ENCODE results near the gene MUC16. TPM values are rescaled to one million over a fixed set of nuclear protein-coding genes. Genes with fewer than 3 reads are reported as not detected.

The MUC16 gene
- total and polyA plus RNA-seq, 4 donors, result 0.03 to 0.45 TPM; not detected in 2

GRCh38 chr19:9014803-9015202, 4.6 kb upstream of the MUC16 start:
- Histone ChIP-seq H3K4me1 (ENCODE audit: control insufficient read depth in 1 of 2, insufficient read depth in 2 of 2, low read length in 2 of 2) (no peaks in the 10 kb centered on the region), H3K27ac (ENCODE audit: low read depth in 1 of 2, low read length in 2 of 2) (no peak overlapping the region), H3K27me3 (ENCODE audit: control insufficient read depth in 1 of 2, insufficient read depth in 2 of 2, low read length in 1 of 2) (no peaks in the 10 kb centered on the region), H3K4me3 (ENCODE audit: low read length in 2 of 2) (no peak overlapping the region), H3K9me3 (ENCODE audit: control insufficient read depth, low read length) (no peaks in the 10 kb centered on the region), H3K36me3 (ENCODE audit: control insufficient read depth in 1 of 2, insufficient read depth in 2 of 2, low read length in 1 of 2) (no peaks in the 10 kb centered on the region)
- ATAC-seq (ENCODE audit: low FRiP score), result no peak
- 54 to 62% methylated on average over 7 of the region's 7 CpGs for WGBS, 2 donors
- DNase-seq, result no peak
- intact Hi-C loops (cut with DNase I), result no loop called here

GRCh38 chr19:9013988-9014387, 3.8 kb upstream of the MUC16 start:
- 81 to 92% methylated on average over 1 of the region's 1 CpG for WGBS, 2 donors
- intact Hi-C loops (cut with DNase I), result no loop called here
- Histone ChIP-seq H3K36me3 (ENCODE audit: control insufficient read depth in 1 of 2, insufficient read depth in 2 of 2, low read length in 1 of 2) (no peaks in the 10 kb centered on the region), H3K27ac (ENCODE audit: low read depth in 1 of 2, low read length in 2 of 2) (no peak overlapping the region), H3K4me3 (ENCODE audit: low read length in 2 of 2) (no peak overlapping the region), H3K9me3 (ENCODE audit: control insufficient read depth, low read length) (no peaks in the 10 kb centered on the region), H3K4me1 (ENCODE audit: control insufficient read depth in 1 of 2, insufficient read depth in 2 of 2, low read length in 2 of 2) (no peaks in the 10 kb centered on the region), H3K27me3 (ENCODE audit: control insufficient read depth in 1 of 2, insufficient read depth in 2 of 2, low read length in 1 of 2) (no peaks in the 10 kb centered on the region)
- ATAC-seq (ENCODE audit: low FRiP score) (no peak), DNase-seq (no peak)

- Histone ChIP-seq H3K27ac (ENCODE audit: low read depth in 1 of 2, low read length in 2 of 2) (no peak overlapping the region), H3K36me3 (ENCODE audit: control insufficient read depth in 1 of 2, insufficient read depth in 2 of 2, low read length in 1 of 2) (no peaks in the 10 kb centered on the region), H3K27me3 (ENCODE audit: control insufficient read depth in 1 of 2, insufficient read depth in 2 of 2, low read length in 1 of 2) (no peaks in the 10 kb centered on the region), H3K4me3 (ENCODE audit: low read length in 2 of 2) (no peak overlapping the region), H3K9me3 (ENCODE audit: control insufficient read depth, low read length) (no peaks in the 10 kb centered on the region), H3K4me1 (ENCODE audit: control insufficient read depth in 1 of 2, insufficient read depth in 2 of 2, low read length in 2 of 2) (no peaks in the 10 kb centered on the region)
- no peak for DNase-seq
- 66 to 71% methylated on average over 2 of the region's 2 CpGs for WGBS, 2 donors
- intact Hi-C loops (cut with DNase I), result no loop called here
- ATAC-seq (ENCODE audit: low FRiP score), result no peak
These were observed 1.7 kb upstream of the MUC16 start for GRCh38 chr19:9011875-9012274.

- Histone ChIP-seq H3K9me3 (ENCODE audit: control insufficient read depth, low read length) (no peaks in the 10 kb centered on the region), H3K27ac (ENCODE audit: low read depth in 1 of 2, low read length in 2 of 2) (no peak overlapping the region), H3K27me3 (ENCODE audit: control insufficient read depth in 1 of 2, insufficient read depth in 2 of 2, low read length in 1 of 2) (no peaks in the 10 kb centered on the region), H3K4me1 (ENCODE audit: control insufficient read depth in 1 of 2, insufficient read depth in 2 of 2, low read length in 2 of 2) (no peaks in the 10 kb centered on the region), H3K36me3 (ENCODE audit: control insufficient read depth in 1 of 2, insufficient read depth in 2 of 2, low read length in 1 of 2) (no peaks in the 10 kb centered on the region), H3K4me3 (ENCODE audit: low read length in 2 of 2) (no peak overlapping the region)
- intact Hi-C loops (cut with DNase I), result no loop called here
- 63 to 64% methylated on average over 12 of the region's 12 CpGs for WGBS, 2 donors
- DNase-seq, result no peak
- ATAC-seq (ENCODE audit: low FRiP score), result no peak
These were observed 484 bp upstream of the MUC16 start for GRCh38 chr19:9010693-9011092.

DNA sequence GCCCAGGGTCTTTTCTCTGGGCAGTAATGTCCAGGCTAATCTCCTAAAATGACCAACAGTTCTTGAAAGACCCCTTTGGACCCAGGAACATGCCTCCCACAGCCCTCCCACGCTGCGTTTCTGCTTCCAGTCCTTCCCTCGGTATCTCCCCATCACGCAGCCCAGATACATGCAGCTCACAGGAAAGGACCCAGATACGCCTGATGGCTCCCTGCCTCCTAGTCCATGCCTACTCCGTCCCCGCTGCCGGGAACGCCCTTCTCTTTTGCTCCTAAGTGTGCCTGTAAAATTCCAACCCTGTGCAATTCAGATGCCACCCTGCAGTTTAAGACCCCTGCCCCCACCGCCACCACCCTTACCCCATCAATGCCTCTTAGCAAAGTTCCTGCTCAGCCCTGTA, 778 bp downstream of the MUC16 start:
- WGBS, 2 donors, result 67 to 69% methylated on average over 10 of the region's 10 CpGs
- Histone ChIP-seq H3K9me3 (ENCODE audit: control insufficient read depth, low read length) (no peaks in the 10 kb centered on the region), H3K4me1 (ENCODE audit: control insufficient read depth in 1 of 2, insufficient read depth in 2 of 2, low read length in 2 of 2) (no peaks in the 10 kb centered on the region), H3K4me3 (ENCODE audit: low read length in 2 of 2) (no peak overlapping the region), H3K27ac (ENCODE audit: low read depth in 1 of 2, low read length in 2 of 2) (no peak overlapping the region), H3K36me3 (ENCODE audit: control insufficient read depth in 1 of 2, insufficient read depth in 2 of 2, low read length in 1 of 2) (no peaks in the 10 kb centered on the region), H3K27me3 (ENCODE audit: control insufficient read depth in 1 of 2, insufficient read depth in 2 of 2, low read length in 1 of 2) (no peaks in the 10 kb centered on the region)
- no peak for DNase-seq
- intact Hi-C loops (cut with DNase I), result no loop called here
- no peak for ATAC-seq (ENCODE audit: low FRiP score)

- ATAC-seq (ENCODE audit: low FRiP score), result peak; percentile 22
- H3K9me3 ChIP-seq (ENCODE audit: control insufficient read depth, low read length), result no peaks in the 10 kb centered on the region
These were observed 1.5 kb downstream of the MUC16 start for GRCh38 chr19:9008667-9009066.

GRCh38 chr19:9000933-9001332, 9.3 kb downstream of the MUC16 start:
- Histone ChIP-seq H3K4me3 (ENCODE audit: low read length in 2 of 2) (no peak overlapping the region), H3K9me3 (ENCODE audit: control insufficient read depth, low read length) (peaks cover 4% of the 10 kb centered on the region), H3K27me3 (ENCODE audit: control insufficient read depth in 1 of 2, insufficient read depth in 2 of 2, low read length in 1 of 2) (no peaks in the 10 kb centered on the region), H3K4me1 (ENCODE audit: control insufficient read depth in 1 of 2, insufficient read depth in 2 of 2, low read length in 2 of 2) (no peaks in the 10 kb centered on the region), H3K36me3 (ENCODE audit: control insufficient read depth in 1 of 2, insufficient read depth in 2 of 2, low read length in 1 of 2) (no peaks in the 10 kb centered on the region), H3K27ac (ENCODE audit: low read depth in 1 of 2, low read length in 2 of 2) (no peak overlapping the region)
- no peak for DNase-seq
- ATAC-seq (ENCODE audit: low FRiP score), result no peak
- intact Hi-C loops (cut with DNase I), result no loop called here
- 88% methylated on average over 5 of the region's 5 CpGs for WGBS, 2 donors

More at GRCh38 chr19:9008667-9009066, 1.5 kb downstream of the MUC16 start:
- Histone ChIP-seq H3K4me3 (ENCODE audit: low read length in 2 of 2) (no peak overlapping the region), H3K4me1 (ENCODE audit: control insufficient read depth in 1 of 2, insufficient read depth in 2 of 2, low read length in 2 of 2) (no peaks in the 10 kb centered on the region), H3K27ac (ENCODE audit: low read depth in 1 of 2, low read length in 2 of 2) (no peak overlapping the region), H3K36me3 (ENCODE audit: control insufficient read depth in 1 of 2, insufficient read depth in 2 of 2, low read length in 1 of 2) (no peaks in the 10 kb centered on the region), H3K27me3 (ENCODE audit: control insufficient read depth in 1 of 2, insufficient read depth in 2 of 2, low read length in 1 of 2) (no peaks in the 10 kb centered on the region)
- intact Hi-C loops (cut with DNase I), result no loop called here
- WGBS, 2 donors, result 66 to 69% methylated on average over 9 to 10 of the region's 10 CpGs
- DNase-seq, result no peak

DNA sequence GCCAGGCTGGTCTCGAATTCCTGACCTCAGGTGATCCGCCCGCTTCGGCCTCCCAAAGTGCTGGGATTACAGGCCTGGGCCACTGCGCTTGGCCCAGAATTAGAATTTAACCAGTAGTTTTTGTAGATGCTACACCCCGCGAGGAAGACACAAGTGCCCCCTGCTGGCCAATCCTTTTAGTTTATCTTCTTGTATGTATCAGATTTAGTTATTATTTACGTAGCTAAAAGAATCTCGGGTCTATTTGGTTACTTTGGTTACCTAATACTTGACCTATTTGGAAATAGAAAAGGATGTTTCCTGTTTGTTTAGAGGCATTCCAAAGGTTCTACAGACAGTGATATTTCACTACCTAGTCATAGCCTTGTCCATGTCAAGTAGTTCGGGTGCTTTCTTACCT, 22.0 kb downstream of the MUC16 start:
- 57 to 68% methylated on average over 10 of the region's 10 CpGs for WGBS, 2 donors
- intact Hi-C loops (cut with DNase I), result no loop called here

GRCh38 chr19:8986296-8986695, 23.9 kb downstream of the MUC16 start:
- no peaks in the 10 kb centered on the region for H3K36me3 ChIP-seq (ENCODE audit: control insufficient read depth in 1 of 2, insufficient read depth in 2 of 2, low read length in 1 of 2)
- H3K9me3 ChIP-seq (ENCODE audit: control insufficient read depth, low read length), result no peaks in the 10 kb centered on the region
- no peaks in the 10 kb centered on the region for H3K27me3 ChIP-seq (ENCODE audit: control insufficient read depth in 1 of 2, insufficient read depth in 2 of 2, low read length in 1 of 2)
- H3K4me3 ChIP-seq (ENCODE audit: low read length in 2 of 2), result no peak overlapping the region
- 56% methylated on average over 3 of the region's 3 CpGs for WGBS, 2 donors
- no peak overlapping the region for H3K27ac ChIP-seq (ENCODE audit: low read depth in 1 of 2, low read length in 2 of 2)
- ATAC-seq (ENCODE audit: low FRiP score) (no peak), DNase-seq (peak in 1 of 2 donors; percentile 19)
- H3K4me1 ChIP-seq (ENCODE audit: control insufficient read depth in 1 of 2, insufficient read depth in 2 of 2, low read length in 2 of 2), result no peaks in the 10 kb centered on the region
- intact Hi-C loops (cut with DNase I), result no loop called here

More for the DNA sequence above, 22.0 kb downstream of the MUC16 start:
- H3K9me3 ChIP-seq (ENCODE audit: control insufficient read depth, low read length), result no peaks in the 10 kb centered on the region
- no peak for ATAC-seq (ENCODE audit: low FRiP score)
- H3K4me1 ChIP-seq (ENCODE audit: control insufficient read depth in 1 of 2, insufficient read depth in 2 of 2, low read length in 2 of 2), result no peaks in the 10 kb centered on the region
- H3K27me3 ChIP-seq (ENCODE audit: control insufficient read depth in 1 of 2, insufficient read depth in 2 of 2, low read length in 1 of 2), result no peaks in the 10 kb centered on the region
- H3K36me3 ChIP-seq (ENCODE audit: control insufficient read depth in 1 of 2, insufficient read depth in 2 of 2, low read length in 1 of 2), result no peaks in the 10 kb centered on the region
- no peak overlapping the region for H3K27ac ChIP-seq (ENCODE audit: low read depth in 1 of 2, low read length in 2 of 2)
- DNase-seq, result peak in 1 of 2 donors; percentile 3
- no peak overlapping the region for H3K4me3 ChIP-seq (ENCODE audit: low read length in 2 of 2)

Data from aorta (tissue), 5 donors.